NCI-H748 (cell line): ENCODE measurements around the gene LUC7L2.
"Not testable (repeated sequence)": the region's sequence is repeated elsewhere in the genome, so short reads cannot be mapped to it uniquely, and the experiment has no call there.

Experiments
- DNase-seq: peaks from one replicate; lab custom pipeline; 2025; ENCODE audit not compliant: unreplicated experiment; lab: John Stamatoyannopoulos, UW

LUC7L2 gene

DNA sequence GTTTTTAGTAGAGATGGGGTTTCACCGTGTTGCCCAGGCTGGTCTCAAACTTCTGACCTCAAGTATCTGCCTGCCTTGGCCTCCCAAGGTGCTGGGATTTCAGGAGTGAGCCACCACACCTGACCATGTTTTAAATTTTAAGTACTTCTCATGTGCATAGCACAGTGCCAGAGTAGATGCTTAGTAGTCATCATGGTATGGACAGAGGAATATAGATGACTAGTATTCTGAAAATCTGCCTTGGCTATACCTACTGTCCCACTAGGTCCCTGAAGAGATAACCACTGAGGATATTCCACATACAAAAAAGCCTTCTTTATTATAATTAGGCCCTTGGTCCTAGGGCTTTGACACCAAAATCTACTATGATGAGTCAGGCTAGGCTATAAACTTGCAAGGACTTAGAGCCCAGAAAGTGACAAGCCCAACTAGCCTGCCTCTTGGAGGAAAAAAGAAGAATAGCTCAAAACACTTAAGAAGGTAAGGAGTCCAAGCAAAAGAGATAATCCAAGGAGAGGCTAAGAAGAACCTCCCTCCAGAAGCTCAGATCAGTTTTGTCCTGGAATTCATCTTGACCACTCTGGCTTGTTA lies 34.0 kb downstream of the LUC7L2 start:
- DNase-seq = no peak

DNA sequence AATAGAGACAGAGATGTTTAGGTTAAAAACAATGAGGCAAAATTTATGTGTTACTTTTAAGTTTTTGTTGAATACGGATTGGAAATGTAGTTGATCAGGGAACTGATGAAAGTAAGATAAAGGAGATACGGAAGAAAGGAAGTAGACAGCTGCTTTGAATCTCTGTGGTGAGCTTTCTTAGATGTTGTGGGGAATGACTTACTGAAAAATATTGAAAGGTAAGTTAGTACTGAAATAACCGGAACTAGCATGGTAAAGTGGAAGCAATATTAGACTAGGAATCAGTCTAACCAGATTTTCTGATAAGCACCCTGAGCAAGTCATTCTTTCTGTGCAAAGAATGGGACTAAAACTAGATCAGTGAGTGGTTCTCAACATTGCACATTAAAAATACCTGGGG lies 34.8 kb downstream of the LUC7L2 start:
- no peak for DNase-seq

DNA sequence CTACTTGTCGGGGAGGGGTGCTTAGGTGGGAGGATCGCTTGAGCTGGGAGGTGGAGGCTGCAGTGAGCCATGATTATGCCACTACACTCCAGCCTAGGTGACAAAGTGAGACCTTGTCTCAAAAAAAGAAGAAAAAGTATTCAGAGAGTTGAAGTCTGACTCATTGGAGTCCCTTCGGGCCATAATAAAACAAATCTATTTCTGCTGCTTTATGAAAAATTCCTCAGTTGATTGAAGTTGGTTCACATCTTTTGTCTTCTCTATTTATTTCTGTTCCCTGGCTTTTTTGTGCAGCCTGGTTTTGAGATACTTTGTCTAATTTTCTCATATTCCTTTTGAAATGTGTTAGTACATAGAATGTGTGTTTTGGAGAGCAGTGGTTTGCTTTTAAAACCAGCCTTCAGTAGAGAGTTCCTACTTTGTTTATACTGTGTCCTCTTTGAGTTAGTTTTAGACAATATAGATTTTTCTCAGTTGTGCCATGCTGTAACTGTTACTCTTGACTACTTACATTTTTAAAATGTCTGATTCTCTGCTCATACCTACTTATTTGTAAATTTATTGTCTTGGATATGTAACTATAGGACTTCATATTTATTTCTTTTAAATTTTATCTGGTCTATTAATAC lies 36.7 kb downstream of the LUC7L2 start:
- no peak for DNase-seq

DNA sequence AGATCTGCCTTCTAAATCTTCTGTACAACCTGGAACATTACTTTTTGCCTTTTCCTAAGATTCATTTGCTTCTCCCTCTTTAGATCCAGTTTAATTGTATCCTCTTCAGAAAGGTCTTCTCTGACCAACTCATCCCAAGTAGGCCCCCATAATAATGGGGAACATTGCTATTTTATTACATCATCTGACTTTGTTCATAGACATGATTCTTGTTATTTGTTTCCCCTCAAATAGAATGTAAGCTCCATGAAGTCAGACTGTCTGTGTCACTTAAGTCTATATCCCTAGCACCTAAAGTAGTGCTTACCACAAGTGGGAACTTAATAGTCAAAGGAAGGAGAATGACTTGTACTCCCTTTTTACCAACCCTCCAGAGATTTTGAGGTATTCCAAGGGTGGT lies 37.5 kb downstream of the LUC7L2 start:
- no peak for DNase-seq

DNA sequence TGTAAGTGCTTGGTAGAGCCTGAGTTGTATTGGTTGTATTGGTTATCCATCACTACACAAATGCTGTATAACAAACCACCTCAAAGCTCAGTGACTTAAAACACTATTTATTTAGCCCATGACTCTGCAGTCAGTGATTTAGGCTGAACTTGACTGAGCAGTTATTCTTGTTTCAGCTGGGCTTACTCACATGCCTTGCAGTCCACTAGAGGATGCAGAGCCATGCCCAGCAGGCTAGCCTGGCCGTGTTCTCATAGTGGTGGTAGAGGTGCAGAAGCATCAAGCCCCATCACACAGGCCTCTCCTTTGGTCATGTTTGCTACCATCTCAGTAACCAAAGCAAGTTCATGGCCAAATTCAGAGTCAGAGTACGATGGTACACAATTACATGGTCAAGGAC lies 43.9 kb downstream of the LUC7L2 start:
- no peak for DNase-seq

DNA sequence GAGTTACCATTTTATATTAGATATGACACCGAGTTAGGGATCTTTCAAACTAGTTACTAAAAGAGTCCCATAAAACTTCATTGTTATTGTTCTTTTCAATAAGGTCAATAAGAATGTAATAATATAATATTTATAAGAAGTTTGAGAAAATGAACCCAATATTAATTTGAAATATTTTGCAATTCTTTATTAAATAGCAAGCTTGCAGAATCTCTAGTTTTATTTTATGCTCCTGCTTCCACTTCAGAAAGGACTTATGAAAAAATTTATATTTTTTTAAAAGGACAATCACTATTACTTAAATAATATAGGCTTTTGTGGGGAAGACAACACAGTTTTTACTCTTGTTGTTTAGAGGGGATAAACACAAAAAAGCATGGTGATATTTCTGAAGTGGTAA lies 47.9 kb downstream of the LUC7L2 start:
- no peak for DNase-seq

DNA sequence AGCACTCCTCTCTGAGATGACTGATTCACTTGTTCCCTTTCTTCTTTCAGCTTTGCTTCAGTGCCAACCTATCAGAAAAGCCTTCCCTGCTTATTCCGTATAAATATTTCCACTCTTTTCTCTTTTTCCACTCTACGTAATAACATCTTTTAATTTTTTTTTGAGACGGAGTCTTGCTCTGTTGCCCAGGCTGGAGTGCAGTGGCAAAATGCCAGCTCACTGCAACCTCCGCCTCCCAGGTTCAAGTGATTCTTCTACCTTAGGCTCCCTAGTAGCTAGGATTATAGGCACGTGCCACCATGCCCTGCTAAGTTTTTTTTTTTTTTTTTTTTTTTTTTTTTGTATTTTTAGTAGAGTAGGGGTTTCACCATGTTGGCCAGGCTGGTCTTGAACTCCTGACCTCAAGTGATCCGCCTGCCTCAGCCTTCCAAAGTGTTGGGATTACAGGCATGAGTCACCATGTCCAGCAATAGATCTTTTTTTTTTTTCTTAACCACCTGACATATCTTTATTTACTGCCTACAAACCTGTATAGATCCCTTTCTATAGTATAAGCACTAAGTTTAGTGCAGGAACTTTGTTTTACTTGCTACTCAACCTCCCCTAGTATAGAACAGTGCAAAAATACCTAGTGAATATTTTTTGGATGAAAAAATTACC lies 55.2 kb downstream of the LUC7L2 start:
- not testable (repeated sequence) for DNase-seq

DNA sequence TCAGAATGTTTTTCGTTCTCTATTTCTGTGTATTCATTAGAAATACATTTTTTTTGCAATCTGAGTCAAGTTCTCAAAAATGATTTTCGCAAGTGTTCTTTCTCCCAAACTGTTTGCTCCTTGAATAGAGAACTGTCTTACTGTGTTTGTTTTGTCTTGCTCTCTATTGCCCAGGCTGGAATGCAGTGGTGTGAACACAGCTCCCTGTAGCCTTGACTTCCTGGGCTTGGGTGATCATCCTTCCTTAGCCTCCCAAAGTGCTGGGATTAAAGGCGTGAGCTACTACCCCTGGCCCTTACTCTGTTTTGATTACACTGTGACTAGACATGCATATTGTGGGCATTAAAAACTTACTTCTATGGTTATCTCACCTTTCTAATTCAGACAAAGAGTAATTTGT lies 56.7 kb downstream of the LUC7L2 start:
- DNase-seq = no peak

DNA sequence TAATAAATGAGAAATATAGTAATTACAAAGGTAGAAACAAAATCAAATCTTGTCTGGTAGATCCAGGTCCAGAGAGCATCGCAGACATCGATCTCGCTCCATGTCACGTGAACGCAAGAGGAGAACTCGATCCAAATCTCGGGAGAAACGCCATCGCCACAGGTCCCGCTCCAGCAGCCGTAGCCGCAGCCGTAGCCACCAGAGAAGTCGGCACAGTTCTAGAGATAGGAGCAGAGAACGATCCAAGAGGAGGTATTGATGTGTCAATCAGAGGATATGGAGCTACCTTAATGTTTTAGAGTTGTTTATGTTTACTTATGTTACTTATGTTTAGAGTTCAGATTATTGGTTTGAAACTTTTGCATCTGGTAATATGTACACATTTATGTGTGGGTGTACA lies 57.8 kb downstream of the LUC7L2 start:
- no peak for DNase-seq

DNA sequence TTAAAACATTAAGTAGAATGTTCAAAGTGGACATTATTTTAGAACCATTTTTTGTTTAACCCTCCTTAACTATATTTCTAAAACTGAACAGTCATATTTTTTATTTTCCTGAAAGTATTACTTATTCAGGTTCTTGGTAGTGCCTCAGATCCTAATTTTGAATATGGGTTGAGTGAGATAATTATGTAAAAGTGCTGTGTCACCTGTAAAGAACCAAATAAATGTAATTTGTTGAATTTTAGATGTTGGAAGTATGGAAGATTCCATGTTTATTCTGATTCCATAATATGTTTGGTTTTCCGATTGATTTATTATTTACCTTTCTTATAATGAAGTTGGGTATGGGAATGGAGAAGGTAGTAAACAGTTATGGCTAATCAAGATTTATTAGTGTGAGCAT lies 61.4 kb downstream of the LUC7L2 start:
- no peak for DNase-seq

DNA sequence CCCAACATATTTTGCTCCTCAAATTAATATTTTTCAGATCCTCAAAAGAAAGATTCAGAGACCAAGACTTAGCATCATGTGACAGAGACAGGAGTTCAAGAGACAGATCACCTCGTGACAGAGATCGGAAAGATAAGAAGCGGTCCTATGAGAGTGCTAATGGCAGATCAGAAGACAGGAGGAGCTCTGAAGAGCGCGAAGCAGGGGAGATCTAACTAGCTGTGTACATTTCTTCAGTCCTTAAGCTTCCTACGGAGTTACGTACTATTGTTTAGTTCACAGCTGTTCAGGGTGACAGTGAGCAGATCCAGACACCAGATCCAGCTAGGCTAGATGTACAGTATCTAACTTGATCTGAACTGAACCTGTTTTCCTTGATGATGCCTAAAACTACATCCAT lies 62.4 kb downstream of the LUC7L2 start:
- DNase-seq = no peak

DNA sequence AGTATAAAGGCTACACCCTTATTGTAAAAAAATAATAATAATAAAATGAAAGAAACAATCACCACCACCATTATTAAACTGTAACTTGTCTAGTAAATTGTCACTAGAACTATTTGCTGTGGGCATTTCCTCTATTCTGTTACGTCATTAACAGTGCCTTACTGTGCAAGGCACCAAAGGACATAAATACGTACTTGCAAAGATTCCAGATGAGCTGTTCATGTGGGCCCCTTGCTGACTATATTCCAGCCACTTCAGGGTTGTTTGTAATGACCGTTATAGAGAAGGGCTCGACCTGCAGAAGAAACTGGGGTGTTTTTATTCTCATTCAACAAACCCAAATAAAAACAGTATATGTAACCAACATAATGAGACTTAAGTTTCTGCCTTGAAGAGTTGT lies 63.4 kb downstream of the LUC7L2 start:
- no peak for DNase-seq

DNA sequence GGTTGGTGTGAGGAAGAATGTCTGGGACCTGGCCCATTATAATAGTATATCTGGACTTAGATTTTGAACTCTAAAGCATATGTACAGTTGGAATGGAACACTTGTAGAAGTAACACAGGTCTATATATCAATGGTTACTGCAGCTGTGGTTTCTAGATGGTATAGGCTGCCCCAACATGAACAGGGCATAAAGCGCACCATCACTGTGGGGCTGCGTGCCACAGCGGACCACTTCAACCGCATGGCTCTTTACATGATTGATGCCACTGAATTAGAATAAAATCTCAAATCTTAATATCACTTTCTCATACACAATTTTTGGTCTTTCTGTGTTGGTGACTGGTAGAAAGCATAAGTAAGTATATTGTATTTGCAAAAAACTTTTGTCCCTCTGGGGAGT lies 64.3 kb downstream of the LUC7L2 start:
- no peak for DNase-seq

DNA sequence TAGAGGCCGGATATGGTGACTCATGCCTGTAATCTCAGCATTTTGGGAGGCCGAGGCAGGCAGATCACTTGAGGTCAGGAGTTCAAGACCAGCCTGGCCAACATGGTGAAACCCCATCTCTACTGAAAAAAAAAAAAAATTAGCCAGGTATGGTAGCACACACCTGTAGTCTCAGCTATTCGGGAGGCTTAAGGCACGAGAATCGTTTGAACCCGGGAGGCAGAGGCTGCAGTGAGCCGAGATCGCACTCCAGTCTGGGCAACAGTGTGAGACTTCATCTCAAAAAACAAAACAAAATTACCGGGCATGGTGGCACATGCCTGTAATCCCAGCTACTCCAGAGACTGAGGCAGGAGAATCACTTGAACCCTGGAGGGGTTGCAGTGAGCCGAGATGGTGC lies 66.0 kb downstream of the LUC7L2 start:
- DNase-seq = not testable (repeated sequence)

DNA sequence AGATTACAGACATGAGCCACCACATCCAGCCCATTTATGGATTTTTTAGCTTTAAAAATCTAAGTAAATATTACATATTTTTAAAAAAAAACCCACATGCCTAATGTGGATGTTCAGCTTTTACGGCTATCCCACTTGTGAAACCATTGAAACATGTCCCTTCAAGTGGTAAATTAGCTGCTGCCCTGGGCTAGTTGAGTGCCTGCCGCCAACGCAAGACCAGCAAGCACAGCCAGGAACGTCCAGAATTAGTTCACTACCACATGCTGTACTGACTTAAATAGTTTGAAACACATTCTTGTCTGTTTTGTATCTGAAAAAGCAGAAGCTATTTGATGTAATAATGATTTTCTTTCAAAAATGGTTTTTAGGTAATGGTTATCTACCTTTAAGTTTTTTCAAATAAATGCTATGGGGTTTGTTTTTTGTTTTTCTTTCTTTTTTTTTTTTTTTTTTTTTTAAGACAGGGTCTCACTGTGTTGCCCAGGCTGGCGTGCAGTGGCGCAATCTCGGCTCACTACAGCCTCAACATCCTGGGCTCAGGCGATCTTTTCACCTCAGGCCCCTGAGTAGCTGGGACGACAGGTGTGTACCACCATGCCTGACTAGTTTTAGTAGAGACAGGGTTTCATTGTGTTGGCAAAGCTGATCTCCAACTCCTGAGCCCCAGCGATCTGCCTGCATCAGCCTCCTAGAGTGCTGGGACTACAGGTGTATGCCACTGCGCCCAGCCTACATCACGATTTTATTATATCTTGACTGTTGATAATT lies 66.7 kb downstream of the LUC7L2 start:
- DNase-seq = peak; percentile 6

DNA sequence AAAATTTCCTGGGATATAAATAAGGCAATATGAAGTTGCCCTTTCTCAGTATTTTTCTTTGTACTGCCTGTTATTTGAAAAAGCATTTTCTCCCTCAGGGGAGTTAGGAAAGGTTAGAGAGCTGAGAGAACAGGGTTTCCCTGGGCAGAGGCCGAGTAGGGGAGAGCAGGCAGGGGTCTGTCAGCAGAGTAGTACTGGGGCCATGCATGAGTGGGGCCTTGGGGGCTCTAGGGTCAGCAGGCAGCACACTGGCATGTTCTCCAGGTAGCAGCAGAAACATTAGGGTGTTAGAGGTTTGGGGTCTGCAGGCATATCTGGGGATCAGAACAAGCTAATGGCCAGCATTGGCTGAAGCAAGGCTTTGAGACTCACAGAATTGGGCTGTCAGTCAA lies 67.3 kb downstream of the LUC7L2 start:
- DNase-seq = no peak

DNA sequence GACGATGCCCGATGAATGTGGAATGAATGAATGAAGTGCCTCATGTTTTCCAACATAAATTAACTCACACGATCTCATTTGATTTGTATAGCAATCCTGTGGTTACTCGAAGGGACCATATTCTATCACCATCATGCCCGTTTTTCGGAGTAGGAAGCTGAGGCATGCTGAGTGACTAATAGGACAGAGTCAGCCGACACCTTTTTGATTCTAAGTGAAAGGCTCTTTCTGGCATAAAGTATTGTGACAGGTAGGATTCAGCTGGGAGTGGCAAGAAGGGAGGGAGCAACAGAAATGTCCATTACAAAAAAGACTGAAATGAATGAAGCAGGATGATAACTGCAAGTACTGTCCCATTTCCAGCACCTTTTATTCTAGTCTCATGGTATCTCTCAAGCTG lies 68.1 kb downstream of the LUC7L2 start:
- no peak for DNase-seq

DNA sequence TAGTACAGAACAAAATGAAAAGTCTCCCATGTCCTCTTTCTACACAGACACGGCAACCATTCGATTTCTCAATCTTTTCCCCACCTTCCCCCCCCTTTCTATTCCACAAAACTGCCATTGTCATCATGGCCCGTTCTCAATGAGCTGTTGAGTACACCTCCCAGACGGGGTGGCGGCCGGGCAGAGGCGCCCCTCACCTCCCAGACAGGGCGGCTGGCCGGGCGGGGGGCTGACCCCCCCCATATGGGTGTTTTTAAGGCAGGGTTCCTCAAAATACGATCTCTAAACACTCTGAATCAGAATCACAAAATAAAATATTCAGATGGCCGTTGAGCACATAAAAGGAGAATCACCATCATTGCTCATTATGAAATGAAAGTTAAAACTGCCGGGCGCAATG lies 70.0 kb downstream of the LUC7L2 start:
- not testable (repeated sequence) for DNase-seq

DNA sequence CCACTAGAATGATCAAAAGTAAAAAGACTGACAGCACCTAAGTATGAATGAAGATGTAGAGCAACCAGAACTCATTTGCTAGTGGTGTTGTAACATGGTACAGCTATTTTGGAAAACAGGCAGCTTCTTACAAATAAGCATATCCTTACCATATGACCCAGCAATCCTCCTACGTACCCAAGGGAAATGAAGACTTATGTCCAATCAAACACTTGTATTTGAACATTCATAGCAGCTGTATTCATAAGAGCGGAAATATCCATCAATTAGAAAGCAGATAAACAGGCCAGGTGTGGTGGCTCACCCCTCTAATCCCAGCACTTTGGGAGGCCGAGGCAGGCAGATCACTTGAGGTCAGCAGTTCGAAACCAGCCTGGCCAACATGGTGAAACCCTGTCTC lies 70.7 kb downstream of the LUC7L2 start:
- DNase-seq = no peak

DNA sequence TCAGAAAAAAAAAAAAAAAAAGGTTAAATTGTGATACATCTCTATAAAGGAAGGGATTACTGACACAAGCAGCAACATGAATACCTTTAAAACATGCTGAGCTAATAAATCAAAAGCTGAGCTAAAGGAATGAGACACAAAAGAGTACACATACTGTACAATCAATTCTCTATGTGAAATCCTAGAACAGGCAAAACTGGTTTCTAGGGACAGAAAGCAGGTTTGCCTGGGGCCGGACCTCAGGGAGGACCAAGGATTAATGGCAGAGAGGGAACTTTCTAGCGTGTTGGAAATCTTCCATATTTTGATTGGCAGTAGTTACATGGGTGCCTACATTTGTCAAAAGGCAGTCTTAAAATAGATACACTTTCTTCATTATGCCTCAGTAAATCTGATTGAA lies 71.3 kb downstream of the LUC7L2 start:
- DNase-seq = peak; percentile 54

DNA sequence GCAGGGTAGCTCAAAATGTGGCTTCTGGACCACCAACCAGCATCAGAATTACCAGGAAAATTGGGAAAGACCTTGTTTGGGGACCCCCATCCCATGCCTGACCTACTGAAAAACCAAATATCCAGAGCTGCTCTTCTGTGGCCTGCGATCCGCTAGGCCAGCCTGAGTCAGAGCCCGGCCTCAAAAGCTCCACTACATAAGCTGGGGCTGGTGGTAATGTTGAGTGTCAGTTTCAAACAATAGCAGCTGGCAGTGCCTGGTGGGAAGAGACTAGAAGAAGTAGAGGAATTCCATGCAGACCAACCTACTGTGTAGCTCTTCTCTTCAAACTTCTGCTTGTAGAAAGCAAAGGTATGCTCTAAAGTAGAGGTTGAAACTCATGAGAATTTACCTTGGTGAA lies 71.8 kb downstream of the LUC7L2 start:
- no peak for DNase-seq

DNA sequence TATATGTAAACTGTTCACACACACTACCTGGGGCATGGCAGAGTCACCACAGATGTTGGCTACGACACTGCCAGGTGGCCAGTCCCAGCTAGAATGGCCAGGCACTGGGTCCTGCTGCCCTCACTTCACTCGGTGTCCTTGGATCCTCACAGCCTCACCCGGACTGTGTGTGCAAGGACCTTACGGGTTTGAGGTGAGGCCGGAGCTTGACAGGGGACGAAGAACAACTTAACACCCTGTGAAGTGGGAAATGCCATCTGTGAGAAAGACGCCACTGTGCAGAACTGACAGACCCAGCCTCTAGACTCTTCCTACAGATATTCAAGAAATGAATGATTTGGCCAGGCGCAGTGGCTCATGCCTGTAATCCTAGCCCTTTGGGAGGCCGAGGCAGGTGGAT lies 77.1 kb downstream of the LUC7L2 start:
- DNase-seq = no peak
